Panc1 (cell line): ENCODE measurements around the gene RAB2B. TPM values are rescaled to one million over a fixed set of nuclear protein-coding genes. Genes with fewer than 3 reads are reported as not detected.

Source experiments
- ATAC-seq: fragments of 200-7000 bp; cut with Tn5 transposase; 2 replicates; pipeline ENCODE4 v1.9.1; 2020; ENCODE audit warnings: mild to moderate bottlenecking, moderate library complexity
- BruUV-seq: library from RNA; stranded (reverse); fragments of 400-500 nt; replicated peaks from 2 replicates; lab custom pipeline; 2021; lab: Mats Ljungman, UMichigan
- CTCF ChIA-PET: fragments of 300-600 bp; sonication (Branson Sonifier 250); formaldehyde crosslinking; loops from one replicate; lab custom pipeline; 2022; ENCODE audit warnings: antibody characterized with exemption; lab: Charles Lee
- POLR2A ChIA-PET: fragments of 300-600 bp; sonication (Branson Sonifier 250); formaldehyde crosslinking; loops from one replicate; lab custom pipeline; 2022; ENCODE audit warnings: antibody characterized with exemption; lab: Charles Lee
- DNase-seq: peaks from one replicate; pipeline ENCODE4 v3.0.0-alpha.2; 2010; ENCODE audit warnings: low read depth, low spot score
- H3K27ac ChIP-seq: 2 replicates; pipeline ENCODE4 v1.5.1; 2011; ENCODE audit warnings: mild to moderate bottlenecking, low read length, inconsistent platforms
- H3K27me3 ChIP-seq: fragments of 200-500 bp; sonication (Bioruptor generic); 2 replicates; pipeline ENCODE4 v1.6.0; 2014; ENCODE audit warnings: low read length, inconsistent platforms; ENCODE audit not compliant: control insufficient read depth, insufficient read depth
- H3K36me3 ChIP-seq: fragments of 200-500 bp; sonication (Bioruptor generic); 2 replicates; pipeline ENCODE4 v1.5.1; 2014; ENCODE audit warnings: inconsistent platforms, mild to moderate bottlenecking, low read length, moderate library complexity; ENCODE audit not compliant: control insufficient read depth, insufficient read depth
- H3K4me1 ChIP-seq: 2 replicates; pipeline ENCODE4 v1.5.1; 2011; ENCODE audit warnings: inconsistent platforms, mild to moderate bottlenecking, low read length, moderate library complexity; ENCODE audit not compliant: control insufficient read depth, insufficient read depth
- H3K4me3 ChIP-seq, 2 experiments: 2 replicates each; pipeline ENCODE4 v1.5.1; 2011 to 2012; ENCODE audit warnings: low read depth in 2 of 2, low read length in 2 of 2, mild to moderate bottlenecking in 2 of 2, inconsistent platforms in 1 of 2, moderate library complexity in 1 of 2
- H3K9me3 ChIP-seq: fragments of 200-500 bp; sonication (Bioruptor generic); 2 replicates; pipeline ENCODE4 v1.5.1; 2014; ENCODE audit warnings: low read depth, mild to moderate bottlenecking, inconsistent platforms, low read length, moderate library complexity; ENCODE audit not compliant: control insufficient read depth, insufficient read depth
- CTCF ChIP-seq: fragments of 450-650 bp; IDR thresholded peaks from 2 replicates; pipeline ENCODE4 v1.5.1; 2017; ENCODE audit warnings: mild to moderate bottlenecking
- POLR2AphosphoS5 ChIP-seq: IDR thresholded peaks from 2 replicates; pipeline ENCODE4 v1.6.1; 2012; ENCODE audit warnings: mild to moderate bottlenecking, low read depth, low read length, moderate library complexity
- REST ChIP-seq, 2 experiments: IDR thresholded peaks; 2 replicates each; pipeline ENCODE4 v1.6.1; 2011 to 2012; ENCODE audit warnings: low read depth in 2 of 2, control low read depth in 1 of 2, low read length in 1 of 2, mild to moderate bottlenecking in 1 of 2, moderate library complexity in 1 of 2; ENCODE audit not compliant: insufficient read depth in 1 of 2
- SIN3A ChIP-seq: IDR thresholded peaks from 2 replicates; pipeline ENCODE4 v1.6.1; 2012; ENCODE audit warnings: low read depth, mild to moderate bottlenecking, low read length, moderate library complexity, borderline replicate concordance; ENCODE audit not compliant: insufficient read depth
- TCF7L2 ChIP-seq: IDR thresholded peaks from 2 replicates; pipeline ENCODE4 v1.6.1; 2011; ENCODE audit warnings: mild to moderate bottlenecking, low read depth, low read length, inconsistent platforms
- in situ Hi-C: cut with HindIII; loops from 2 replicates; pipeline ENCODE4 v1.10.0; 2016; ENCODE audit warnings: low sequenced_read_pairs, low pct_unique_long_range_greater_than_20kb
- intact Hi-C: fragments of 100-400 bp; cut with micrococcal nuclease; formaldehyde crosslinking; loops from one replicate; pipeline ENCODE4 v1.10.0; 2022; ENCODE audit not compliant: unreplicated experiment
- total RNA-seq: library from RNA; stranded (reverse); gene quantifications from one replicate; pipeline ENCODE4 v1.2.1, GENCODE V29; 2021; ENCODE audit not compliant: unreplicated experiment

Gene RAB2B
- total RNA-seq, 1 experiment from 2014 or later, result 17.0 TPM

GRCh38 chr14:21431126-21431525, 45.6 kb downstream of the RAB2B start:
- Histone ChIP-seq H3K27ac (no peak overlapping the region), H3K36me3 (peaks cover 15% of the 10 kb centered on the region), H3K9me3 (no peaks in the 10 kb centered on the region), H3K27me3 (no peaks in the 10 kb centered on the region), H3K4me3 (no peak overlapping the region), H3K4me1 (no peaks in the 10 kb centered on the region; the same call in 1 of the 2 replicates)
- no TSS peak for BruUV-seq
- ATAC-seq, result no peak
- ChIA-PET CTCF (no interaction called here), POLR2A (no interaction called here)
- in situ Hi-C loops, result no loop called here
- intact Hi-C loops, result no loop called here
- TF ChIP-seq POLR2AphosphoS5 (no peak), CTCF (no peak), REST (IDR thresholded peaks at IDR 0.05; ENCODE audit: insufficient read depth in 1 of 2, low read depth in 2 of 2, low read length in 1 of 2) (no peak), TCF7L2 (no peak)
- no peak for DNase-seq

- TF ChIP-seq CTCF (no peak), POLR2AphosphoS5 (no peak), SIN3A (no peak), REST (IDR thresholded peaks at IDR 0.05; ENCODE audit: insufficient read depth in 1 of 2, low read depth in 2 of 2, low read length in 1 of 2) (no peak), TCF7L2 (no peak)
- H3K9me3 ChIP-seq, result no peaks in the 10 kb centered on the region
- DNase-seq (no peak), ATAC-seq (no peak)
- H3K4me1 ChIP-seq, result no peaks in the 10 kb centered on the region
- H3K4me3 ChIP-seq, result no peak overlapping the region
- peaks cover 24% of the 10 kb centered on the region for H3K36me3 ChIP-seq
- CTCF ChIA-PET, result no interaction called here
- intact Hi-C loops, result no loop called here
- POLR2A ChIA-PET, result no interaction called here
- no TSS peak for BruUV-seq
- H3K27me3 ChIP-seq, result no peaks in the 10 kb centered on the region
- in situ Hi-C loops, result no loop called here
- no peak overlapping the region for H3K27ac ChIP-seq
Measured at GRCh38 chr14:21428930-21429329, 47.8 kb downstream of the RAB2B start.
